Erythroblast (primary cell): Measurements from ENCODE around the gene CACNA2D1.
"Not testable (repeated sequence)": the region's sequence is repeated elsewhere in the genome, so short reads cannot be mapped to it uniquely, and the experiment has no call there.

Experiments used
- DNase-seq, 2 experiments: peaks; one replicate each; lab custom pipeline; 2025; lab: John Stamatoyannopoulos, UW
- GATA1 ChIP-seq: IDR thresholded peaks from 2 replicates; pipeline ENCODE4 v1.6.1; 2011; ENCODE audit warnings: low read depth, mild to moderate bottlenecking, control low read depth, low read length, moderate library complexity
- POLR2A ChIP-seq: IDR thresholded peaks from 2 replicates; pipeline ENCODE4 v1.6.1; 2011; ENCODE audit warnings: mild to moderate bottlenecking, low read length

The CACNA2D1 gene

GRCh38 chr7:82015751-82016150 is 427.8 kb downstream of the CACNA2D1 start:
- no peak for TF ChIP-seq POLR2A
- TF ChIP-seq GATA1, result no peak
- DNase-seq, result peak in 1 of 2 experiments; percentile 14

GRCh38 chr7:82014574-82014973 is 429.0 kb downstream of the CACNA2D1 start:
- DNase-seq, result not testable (repeated sequence)

DNA sequence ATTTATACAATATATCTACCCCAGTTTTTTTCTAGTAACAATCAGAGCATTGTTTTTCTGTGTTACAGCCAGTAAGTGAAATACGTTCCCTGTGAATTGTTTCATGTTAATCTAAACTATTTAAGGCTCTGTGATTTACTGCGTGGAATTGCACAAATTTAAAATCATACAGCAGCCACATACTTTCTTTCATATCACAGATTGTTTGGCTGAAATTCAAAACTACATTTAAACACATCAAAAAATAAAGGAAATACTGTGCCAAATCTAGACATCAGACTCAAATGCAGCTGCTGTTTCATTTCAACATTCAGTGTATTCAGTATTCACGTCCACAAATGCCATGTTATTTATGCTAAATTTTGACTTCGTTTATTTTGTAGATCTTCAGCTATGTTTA is 431.1 kb downstream of the CACNA2D1 start:
- TF ChIP-seq GATA1, result no peak
- no peak for TF ChIP-seq POLR2A
- DNase-seq, result no peak

DNA sequence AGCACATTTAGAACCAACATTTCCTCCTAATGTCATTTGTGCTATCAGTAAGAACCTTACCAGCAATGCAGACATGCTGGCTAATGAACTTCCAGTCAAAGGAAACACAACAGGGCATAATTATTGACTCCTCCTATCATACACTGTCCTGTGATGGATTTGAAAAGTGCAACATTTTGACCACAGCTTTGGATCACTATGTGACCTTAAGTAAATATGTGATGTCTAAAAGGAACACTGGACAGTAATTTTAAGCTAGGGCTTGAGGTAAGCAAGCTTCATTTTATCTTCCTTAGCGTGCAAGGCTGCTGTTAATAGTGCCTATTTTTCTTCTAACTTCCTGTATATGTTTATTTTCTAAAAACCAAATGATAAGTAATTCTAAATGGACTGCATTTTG is 433.2 kb downstream of the CACNA2D1 start:
- no peak for DNase-seq
- TF ChIP-seq POLR2A (no peak), GATA1 (no peak)

DNA sequence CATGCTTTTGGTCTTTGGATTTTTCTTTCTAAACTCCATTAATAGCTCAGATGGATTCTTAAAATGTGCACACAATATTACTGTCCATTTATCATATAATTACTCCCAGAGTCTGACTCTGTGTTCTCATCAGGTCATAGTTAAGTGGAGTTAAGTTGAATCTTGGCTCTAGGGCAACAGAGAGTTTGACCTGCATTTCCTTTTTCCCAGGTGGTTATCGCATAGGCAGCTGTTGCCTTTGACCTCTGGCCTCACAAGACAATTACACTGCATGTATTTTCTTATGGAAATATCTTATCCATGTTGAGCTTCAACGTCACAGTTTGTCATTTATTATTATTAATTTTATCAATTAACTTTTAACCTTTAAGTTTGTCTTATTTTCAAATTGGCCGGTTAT is 436.3 kb downstream of the CACNA2D1 start:
- TF ChIP-seq GATA1, result no peak
- no peak for TF ChIP-seq POLR2A

DNA sequence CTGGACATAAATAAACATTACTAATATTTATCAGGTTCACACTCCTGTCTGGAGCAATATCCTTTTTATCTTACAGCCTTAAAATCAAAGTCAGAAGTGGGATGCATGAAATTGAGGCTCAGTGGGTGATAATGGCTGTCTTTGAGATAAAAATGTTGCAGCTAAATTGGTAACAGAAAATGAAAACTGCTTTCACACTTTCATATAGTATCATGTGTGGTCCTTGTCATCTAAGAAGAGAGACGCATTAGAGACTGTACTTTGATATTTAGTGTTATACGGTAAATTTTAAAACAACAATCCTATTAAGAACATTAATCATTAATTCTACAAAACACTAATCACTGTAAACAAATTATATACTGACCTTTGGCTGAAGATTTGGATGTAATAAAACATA is 438.5 kb downstream of the CACNA2D1 start:
- no peak for DNase-seq

More for the DNA sequence above, 436.3 kb downstream of the CACNA2D1 start:
- DNase-seq, result no peak

GRCh38 chr7:81993186-81993585 is 450.4 kb downstream of the CACNA2D1 start:
- TF ChIP-seq POLR2A (no peak), GATA1 (no peak)
- DNase-seq, result no peak

More for the DNA sequence above, 438.5 kb downstream of the CACNA2D1 start:
- TF ChIP-seq POLR2A (no peak), GATA1 (no peak)

GRCh38 chr7:81990395-81990794 is 453.2 kb downstream of the CACNA2D1 start:
- no peak for DNase-seq
- TF ChIP-seq GATA1 (no peak), POLR2A (no peak)

DNA sequence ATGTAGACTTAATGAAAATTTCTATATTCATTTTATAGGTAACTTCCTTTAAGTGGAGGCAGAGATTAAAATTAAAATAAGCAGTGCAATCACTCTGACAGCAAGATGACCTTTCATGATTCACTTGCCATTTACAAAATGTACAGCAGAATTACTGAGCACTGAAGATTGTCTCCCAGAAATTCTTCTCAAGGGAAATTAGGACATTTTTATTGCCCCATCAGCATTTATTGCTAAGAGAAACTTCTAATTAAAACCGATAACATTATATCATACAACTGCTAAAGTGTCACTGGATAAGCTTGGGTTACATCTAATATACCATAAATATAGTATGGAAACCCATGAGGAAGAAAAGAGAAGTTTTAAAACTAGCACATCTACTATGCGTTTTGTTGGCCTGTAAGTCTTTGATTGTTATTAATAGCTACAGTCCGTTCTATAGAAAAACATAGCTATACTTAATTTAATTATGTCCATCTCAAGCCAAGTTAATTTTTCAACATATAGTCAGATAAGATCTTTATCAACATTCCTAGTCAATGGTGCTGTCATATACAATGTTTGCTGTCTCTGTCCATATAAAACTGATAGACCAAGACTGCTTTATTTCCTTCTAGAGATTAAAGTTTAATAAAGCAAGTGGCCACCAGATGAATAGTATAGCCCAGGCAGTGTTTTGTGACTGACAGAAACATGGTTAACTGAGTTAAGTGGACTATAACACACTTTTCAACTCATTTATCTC is 456.7 kb downstream of the CACNA2D1 start:
- no peak for DNase-seq
- TF ChIP-seq POLR2A (no peak), GATA1 (no peak)

GRCh38 chr7:81983406-81983805 is 460.2 kb downstream of the CACNA2D1 start:
- no peak for DNase-seq
- no peak for TF ChIP-seq POLR2A
- no peak for TF ChIP-seq GATA1

GRCh38 chr7:81973117-81973516 is 470.5 kb downstream of the CACNA2D1 start:
- DNase-seq, result no peak
- TF ChIP-seq GATA1 (no peak), POLR2A (no peak)

DNA sequence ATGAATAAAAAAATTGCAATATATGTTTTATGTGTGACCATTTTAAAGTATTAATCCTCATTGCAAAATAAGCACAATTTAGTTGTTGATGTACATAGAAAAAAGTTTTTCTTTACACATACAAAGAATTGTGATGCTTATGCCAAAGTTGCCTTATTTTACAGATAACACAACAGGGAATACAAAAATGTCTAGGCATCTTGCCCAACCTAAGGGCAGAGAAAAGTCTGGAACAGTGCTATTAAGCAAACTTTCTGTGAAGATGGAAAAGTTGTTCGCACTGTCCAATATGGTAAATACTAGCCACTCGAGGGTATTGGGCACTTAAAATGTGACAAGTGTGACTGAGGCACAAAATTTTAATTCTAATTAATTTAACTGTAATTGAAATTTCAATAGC is 483.6 kb downstream of the CACNA2D1 start:
- no peak for DNase-seq
- TF ChIP-seq GATA1 (no peak), POLR2A (no peak)

- TF ChIP-seq GATA1 (no peak), POLR2A (no peak)
- no peak for DNase-seq
Observed at GRCh38 chr7:81957517-81957916, 486.1 kb downstream of the CACNA2D1 start.

DNA sequence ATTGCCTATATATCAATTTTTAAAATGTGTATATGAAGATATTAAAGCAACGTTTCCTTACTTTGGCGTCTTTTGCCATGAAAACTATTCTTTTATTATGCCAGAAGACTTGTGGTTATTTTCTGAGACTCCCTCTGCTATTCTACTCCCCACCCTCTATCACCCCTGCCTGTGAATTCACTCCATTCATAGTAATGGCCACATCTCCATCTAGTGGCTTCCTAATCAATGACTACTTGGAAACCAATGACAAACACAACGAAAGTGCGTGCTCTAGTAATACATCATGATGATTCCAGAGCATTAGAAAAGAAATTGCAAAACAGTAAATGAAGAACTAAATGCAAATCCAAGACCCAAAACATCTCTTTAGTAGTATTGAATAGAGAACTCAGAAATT is 487.1 kb downstream of the CACNA2D1 start:
- TF ChIP-seq POLR2A (no peak), GATA1 (no peak)
- peak; percentile 38 to 56 for DNase-seq

- no peak for DNase-seq
- TF ChIP-seq POLR2A, result no peak
- no peak for TF ChIP-seq GATA1
Observed at GRCh38 chr7:81949306-81949705, 494.3 kb downstream of the CACNA2D1 start.

- DNase-seq, result no peak
- no peak for TF ChIP-seq GATA1
Observed at GRCh38 chr7:81944058-81944457, 499.5 kb downstream of the CACNA2D1 start.
